Right atrium auricular region (tissue), 2 donors: ENCODE data around the gene PDZRN3. TPM values are rescaled to one million over a fixed set of nuclear protein-coding genes. Genes with fewer than 3 reads are reported as not detected.

Experiments used
- DNase-seq: peaks from one replicate; pipeline ENCODE4 v3.0.0-alpha.2; 2019; ENCODE audit warnings: low spot score
- H3K27ac ChIP-seq, 2 donors: fragments of 200-600 bp; sonication (generic); 1 replicate in 1 of 2; 2 replicates in 1 of 2; pipeline ENCODE4 v1.5.1; 2016 to 2019
- H3K27me3 ChIP-seq, 2 donors: fragments of 200-600 bp; sonication (generic); one replicate each; pipeline versions ENCODE4 v1.5.1 to v1.6.0; 2017 to 2019
- H3K36me3 ChIP-seq: fragments of 200-600 bp; sonication (generic); one replicate; pipeline ENCODE4 v1.5.1; 2016
- H3K4me1 ChIP-seq, 2 donors: fragments of 200-600 bp; sonication (generic); one replicate each; pipeline versions ENCODE4 v1.5.1 to v1.6.0; 2017 to 2019
- H3K4me3 ChIP-seq, 2 donors: fragments of 200-600 bp; sonication (generic); 1 replicate in 1 of 2; 2 replicates in 1 of 2; pipeline ENCODE4 v1.5.1; 2017 to 2019; ENCODE audit warnings: mild to moderate bottlenecking in 1 of 2, moderate library complexity in 1 of 2
- H3K9me3 ChIP-seq, 2 donors: fragments of 200-600 bp; sonication (generic); one replicate each; pipeline ENCODE4 v1.5.1; 2019
- CTCF ChIP-seq, 2 donors: fragments of 200-600 bp; sonication (generic); IDR thresholded peaks; one replicate each; pipeline ENCODE4 v1.5.1; 2019; ENCODE audit warnings: antibody characterized with exemption in 2 of 2
- total RNA-seq, 2 donors: library from RNA; depleted of rRNA; stranded (reverse); fragments of >200 nt; gene quantifications; one replicate each; pipeline ENCODE4 v1.1.0, GENCODE V29; 2016

The PDZRN3 gene
- total RNA-seq, 2 donors from 2014 or later: 66.8 to 87.4 TPM

- no peak for TF ChIP-seq CTCF (IDR thresholded peaks at IDR 0.05)
- H3K27ac ChIP-seq: no peak overlapping the region
- no peak for DNase-seq
Observed at GRCh38 chr3:73391984-73392383, 232.8 kb downstream of the PDZRN3 start.

GRCh38 chr3:73389928-73390327 is 234.8 kb downstream of the PDZRN3 start:
- DNase-seq: no peak
- H3K36me3 ChIP-seq: peaks cover 53% of the 10 kb centered on the region
- TF ChIP-seq CTCF (IDR thresholded peaks at IDR 0.05): no peak
- no peaks in the 10 kb centered on the region for H3K4me1 ChIP-seq
- H3K27me3 ChIP-seq: no peaks in the 10 kb centered on the region
- no peak overlapping the region for H3K4me3 ChIP-seq
- H3K9me3 ChIP-seq: no peaks in the 10 kb centered on the region
- no peak overlapping the region for H3K27ac ChIP-seq

More at GRCh38 chr3:73391984-73392383, 232.8 kb downstream of the PDZRN3 start:
- Histone ChIP-seq H3K27me3 (no peaks in the 10 kb centered on the region), H3K4me3 (no peak overlapping the region), H3K4me1 (no peaks in the 10 kb centered on the region), H3K9me3 (no peaks in the 10 kb centered on the region), H3K36me3 (peaks cover 49% of the 10 kb centered on the region)

GRCh38 chr3:73389117-73389813 is 235.5 kb downstream of the PDZRN3 start:
- Histone ChIP-seq H3K27me3 (no peaks in the 10 kb centered on the region), H3K27ac (no peak overlapping the region), H3K36me3 (peaks cover 60% of the 10 kb centered on the region), H3K4me1 (no peaks in the 10 kb centered on the region), H3K9me3 (no peaks in the 10 kb centered on the region), H3K4me3 (no peak overlapping the region)
- DNase-seq: no peak
- no peak for TF ChIP-seq CTCF (IDR thresholded peaks at IDR 0.05)

GRCh38 chr3:73385568-73385967 is 239.2 kb downstream of the PDZRN3 start:
- H3K4me3 ChIP-seq: no peak overlapping the region
- H3K36me3 ChIP-seq: peaks cover 69% of the 10 kb centered on the region
- no peak overlapping the region for H3K27ac ChIP-seq
- no peak for TF ChIP-seq CTCF (IDR thresholded peaks at IDR 0.05)
- no peak for DNase-seq
- no peaks in the 10 kb centered on the region for H3K4me1 ChIP-seq
- no peaks in the 10 kb centered on the region for H3K27me3 ChIP-seq
- no peaks in the 10 kb centered on the region for H3K9me3 ChIP-seq

- Histone ChIP-seq H3K27ac (no peak overlapping the region), H3K36me3 (peaks cover 61% of the 10 kb centered on the region), H3K4me3 (no peak overlapping the region), H3K9me3 (no peaks in the 10 kb centered on the region), H3K4me1 (no peaks in the 10 kb centered on the region), H3K27me3 (no peaks in the 10 kb centered on the region)
- DNase-seq: no peak
- TF ChIP-seq CTCF (IDR thresholded peaks at IDR 0.05): no peak
Observed at GRCh38 chr3:73384091-73384906, 240.4 kb downstream of the PDZRN3 start.
